GM12874 (cell line): ENCODE results near the gene RIC3.

Source experiments
- TF ChIP-seq, protein P1 (sequence below): IDR thresholded peaks from 2 replicates; pipeline ENCODE4 v1.5.1; 2011; ENCODE audit warnings: low read depth, mild to moderate bottlenecking, control low read depth, low read length, moderate library complexity; ENCODE audit not compliant: insufficient read depth

Gene RIC3

DNA sequence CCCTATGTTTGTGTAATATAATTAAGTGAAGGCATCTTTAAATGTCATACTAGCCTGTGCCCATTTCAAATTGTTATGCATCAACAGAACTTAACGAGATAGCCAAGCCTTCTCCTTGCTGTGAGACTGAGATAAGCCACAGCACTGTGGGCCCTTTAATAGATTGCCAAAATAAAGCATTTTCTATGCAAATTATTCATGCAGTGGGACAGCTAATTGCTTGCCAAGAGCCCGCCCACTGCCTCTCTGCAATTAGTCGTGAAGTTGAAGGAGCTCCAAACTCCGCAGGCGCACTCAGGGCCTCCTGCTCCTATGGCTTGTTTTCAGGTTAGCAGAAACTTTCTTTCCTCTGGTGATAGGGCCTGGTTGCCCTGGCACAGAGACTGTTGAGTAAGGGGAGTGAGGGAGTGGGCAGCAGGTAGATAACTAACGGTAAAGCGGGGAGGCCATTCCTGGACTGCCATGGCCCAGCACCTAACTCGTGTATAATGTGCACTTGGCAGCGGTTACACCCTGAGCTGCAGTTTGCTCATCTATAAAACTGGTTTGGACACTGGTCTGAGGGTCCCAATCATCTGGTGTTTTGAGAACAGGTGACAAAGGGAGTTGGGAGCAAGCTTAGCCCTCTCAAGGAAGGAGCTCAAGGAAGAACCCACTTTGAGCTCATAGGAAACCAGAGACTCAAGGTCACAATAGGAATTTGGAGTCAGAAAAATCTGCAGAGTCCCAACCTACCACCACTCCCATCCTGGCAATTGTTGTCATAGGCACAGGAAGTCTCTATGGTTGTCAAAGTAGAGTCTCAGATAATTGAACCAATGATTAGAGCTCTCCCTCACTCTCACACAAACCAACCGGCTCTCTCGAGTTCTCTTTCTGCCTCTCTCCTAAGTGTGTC, 33.9 kb upstream of the RIC3 start:
- TF ChIP-seq, protein P1, sequence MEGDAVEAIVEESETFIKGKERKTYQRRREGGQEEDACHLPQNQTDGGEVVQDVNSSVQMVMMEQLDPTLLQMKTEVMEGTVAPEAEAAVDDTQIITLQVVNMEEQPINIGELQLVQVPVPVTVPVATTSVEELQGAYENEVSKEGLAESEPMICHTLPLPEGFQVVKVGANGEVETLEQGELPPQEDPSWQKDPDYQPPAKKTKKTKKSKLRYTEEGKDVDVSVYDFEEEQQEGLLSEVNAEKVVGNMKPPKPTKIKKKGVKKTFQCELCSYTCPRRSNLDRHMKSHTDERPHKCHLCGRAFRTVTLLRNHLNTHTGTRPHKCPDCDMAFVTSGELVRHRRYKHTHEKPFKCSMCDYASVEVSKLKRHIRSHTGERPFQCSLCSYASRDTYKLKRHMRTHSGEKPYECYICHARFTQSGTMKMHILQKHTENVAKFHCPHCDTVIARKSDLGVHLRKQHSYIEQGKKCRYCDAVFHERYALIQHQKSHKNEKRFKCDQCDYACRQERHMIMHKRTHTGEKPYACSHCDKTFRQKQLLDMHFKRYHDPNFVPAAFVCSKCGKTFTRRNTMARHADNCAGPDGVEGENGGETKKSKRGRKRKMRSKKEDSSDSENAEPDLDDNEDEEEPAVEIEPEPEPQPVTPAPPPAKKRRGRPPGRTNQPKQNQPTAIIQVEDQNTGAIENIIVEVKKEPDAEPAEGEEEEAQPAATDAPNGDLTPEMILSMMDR, result no peak

DNA sequence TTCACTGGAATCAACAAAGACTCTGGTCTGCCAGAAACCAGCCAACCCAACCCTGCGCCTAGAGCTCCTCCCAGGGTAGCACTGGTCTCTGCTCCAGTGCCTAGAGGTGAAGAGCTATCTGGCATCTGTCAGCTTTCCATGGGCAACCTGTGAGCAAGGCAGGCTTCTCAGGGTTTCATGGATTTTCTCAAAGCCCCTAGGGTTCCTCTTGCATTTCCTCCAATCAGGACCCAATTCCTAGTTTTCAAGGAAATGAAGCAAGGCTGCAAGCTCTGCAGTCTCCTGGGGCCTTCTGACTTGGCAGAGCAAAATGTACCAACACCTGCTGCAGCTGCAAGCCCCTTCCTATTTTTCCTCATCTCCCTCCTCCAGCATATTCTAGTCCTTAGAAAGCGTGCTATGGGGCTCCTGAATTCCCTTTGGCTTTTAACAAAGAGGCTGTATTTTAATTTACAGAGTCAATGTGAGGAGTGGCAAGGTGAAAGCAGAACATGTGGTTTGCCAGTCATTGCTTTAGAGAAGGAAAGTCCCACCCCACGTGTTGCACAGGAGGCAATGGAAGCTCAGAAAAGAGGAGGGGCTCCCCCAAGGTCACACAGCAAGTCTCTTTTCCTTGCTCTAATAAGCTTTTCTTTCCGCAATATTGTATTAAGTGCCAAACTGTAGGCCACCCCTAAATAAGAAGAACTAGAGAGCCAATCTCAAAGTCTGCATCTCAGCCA, 33.0 kb upstream of the RIC3 start:
- TF ChIP-seq, protein P1, result no peak

DNA sequence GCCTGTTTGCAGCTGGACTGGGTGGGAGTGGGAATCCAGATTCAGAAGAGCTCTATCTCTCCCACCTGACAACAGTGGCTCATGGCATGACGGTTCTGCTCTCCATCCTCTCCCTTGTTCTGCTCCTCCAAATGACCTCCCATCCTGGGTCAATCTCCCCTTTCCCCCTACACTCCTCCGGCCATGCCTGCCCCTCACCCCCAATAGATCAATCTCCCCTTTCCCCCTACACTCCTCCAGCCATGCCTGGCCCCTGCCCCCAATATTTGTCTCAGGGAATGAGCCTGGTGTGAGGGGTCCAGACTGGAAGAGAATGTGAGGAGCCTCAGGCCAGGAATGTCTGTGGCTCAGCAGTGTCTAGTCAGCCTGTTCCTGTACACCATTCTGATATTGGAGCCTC, 30.9 kb upstream of the RIC3 start:
- TF ChIP-seq, protein P1, result no peak

DNA sequence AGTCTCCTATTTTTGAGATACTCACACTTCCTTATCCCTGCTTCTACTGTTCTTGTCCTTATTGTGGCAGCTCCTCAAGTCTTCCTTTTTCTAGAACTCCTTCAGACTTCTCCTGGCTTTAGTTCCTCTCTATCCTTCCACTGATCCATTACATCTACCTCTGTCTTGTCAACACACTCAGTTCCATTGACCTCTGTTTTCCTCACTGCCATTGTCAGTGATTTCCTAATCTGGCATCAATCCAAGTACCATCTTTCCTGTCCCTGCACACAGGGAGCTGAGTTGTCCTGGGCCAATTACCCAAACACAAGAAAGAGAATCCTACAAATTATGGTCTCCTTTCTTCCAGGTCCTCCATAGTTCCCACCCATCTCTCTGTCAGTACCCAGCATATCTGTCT, 27.9 kb upstream of the RIC3 start:
- TF ChIP-seq, protein P1, result no peak

DNA sequence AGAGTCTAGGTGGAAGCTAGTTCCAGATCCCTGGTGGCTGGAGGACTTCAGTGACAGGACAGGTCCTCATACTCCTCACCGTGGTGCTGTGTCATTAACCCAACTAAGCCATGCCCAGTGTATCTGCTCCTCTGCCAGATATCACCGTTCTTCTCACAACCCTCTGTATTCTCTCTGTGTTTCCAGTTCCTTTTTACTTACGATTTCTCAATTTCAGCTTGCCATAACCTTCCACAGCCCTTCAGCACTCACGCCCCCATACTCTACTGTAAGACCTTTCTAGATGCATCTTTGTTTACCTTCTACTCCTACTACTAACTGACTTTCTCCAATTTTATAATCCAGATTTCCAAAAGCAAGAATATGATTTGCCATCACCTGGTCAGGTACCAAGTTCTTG, 26.1 kb upstream of the RIC3 start:
- TF ChIP-seq, protein P1, result no peak

DNA sequence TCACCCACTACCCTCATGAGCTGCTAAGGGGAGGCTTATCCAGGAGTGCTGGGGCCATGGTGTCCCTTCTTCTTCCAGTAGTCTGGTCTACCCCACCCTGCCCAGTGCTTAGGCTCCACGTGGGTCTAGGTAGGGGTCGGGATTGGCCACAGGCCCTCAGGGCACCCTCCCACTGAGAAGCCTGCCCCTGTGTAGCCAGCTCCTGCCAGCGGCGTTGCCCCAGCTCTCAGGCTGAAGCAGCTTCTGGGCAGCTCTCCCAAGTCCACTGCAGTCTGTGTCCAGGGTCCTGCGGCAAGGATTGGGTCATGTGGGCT, 24.0 kb upstream of the RIC3 start:
- TF ChIP-seq, protein P1, result no peak

DNA sequence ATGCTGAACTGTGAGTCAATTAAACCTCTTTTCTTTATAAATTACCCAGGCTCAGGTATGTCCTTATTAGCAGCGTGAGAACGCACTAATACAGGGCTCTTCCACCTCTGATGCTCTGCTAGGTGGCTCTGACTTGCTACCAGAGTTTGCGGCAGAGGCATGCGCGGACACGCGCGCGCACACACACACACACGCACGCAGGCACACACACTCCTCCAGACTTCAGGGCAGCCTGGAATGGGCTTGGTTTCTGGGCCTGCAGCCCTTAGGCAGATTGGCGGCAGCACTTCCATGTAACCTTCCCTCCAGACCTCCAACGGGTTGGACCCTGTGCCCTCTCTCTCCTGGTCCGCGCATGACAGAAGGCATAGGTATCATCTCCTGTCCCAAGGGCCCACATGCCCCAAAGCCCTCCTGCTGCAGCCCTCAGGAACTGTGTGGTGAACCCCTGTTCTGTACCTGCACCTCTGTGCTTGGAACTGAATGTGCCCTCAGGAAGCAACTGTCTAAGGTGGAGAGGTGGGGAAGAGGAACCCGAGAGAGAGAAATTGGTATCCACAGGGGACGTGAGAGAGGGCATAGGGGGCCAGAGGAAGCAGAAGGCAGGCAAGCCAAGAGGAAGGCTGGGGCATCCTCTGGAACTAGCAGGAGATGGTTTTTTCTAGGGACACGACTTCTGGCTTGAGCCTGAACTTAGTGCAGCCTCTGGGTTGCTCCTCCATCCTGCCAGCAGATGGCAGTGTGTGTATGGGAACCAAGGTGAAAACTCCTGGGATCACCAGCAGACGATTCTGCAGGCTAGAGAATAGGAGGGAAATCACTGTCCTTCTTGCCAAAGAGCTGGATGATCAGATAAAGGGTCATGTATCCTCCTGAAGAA, 23.4 kb upstream of the RIC3 start:
- TF ChIP-seq, protein P1, result peak; percentile 86
